C4-2B (cell line): ENCODE measurements around the gene MAD2L1.
A peak's percentile ranks its signal among the peaks of the same experiment; 100 is the strongest.

Source experiments
- ZFX ChIP-seq: fragments of 450-650 bp; IDR thresholded peaks from 2 replicates; pipeline ENCODE4 v1.6.1; 2017
- TF ChIP-seq, protein P1 (sequence below): fragments of 450-650 bp; conservative IDR thresholded peaks from 2 replicates; pipeline ENCODE4 v1.5.1; 2017; ENCODE audit warnings: mild to moderate bottlenecking

DNA sequence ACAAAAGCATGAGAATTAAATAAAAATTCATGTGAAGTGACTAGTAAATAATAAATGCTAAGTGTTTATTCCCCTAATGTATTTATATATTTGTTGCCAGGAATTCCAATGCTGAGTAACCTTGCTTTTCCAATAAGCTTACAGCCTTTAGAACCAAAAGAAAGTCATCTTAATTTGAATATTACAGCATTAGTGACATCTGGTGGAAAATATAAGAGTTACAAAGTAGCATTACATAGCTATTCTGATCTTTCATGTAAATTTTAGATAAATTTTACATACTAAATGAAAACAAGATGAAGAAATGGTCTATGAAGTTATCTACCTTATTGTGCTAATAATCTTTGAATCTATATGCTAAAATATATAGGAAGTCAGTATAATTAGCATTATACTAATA lies 10.4 kb downstream of the MAD2L1 start:
- TF ChIP-seq, protein P1, sequence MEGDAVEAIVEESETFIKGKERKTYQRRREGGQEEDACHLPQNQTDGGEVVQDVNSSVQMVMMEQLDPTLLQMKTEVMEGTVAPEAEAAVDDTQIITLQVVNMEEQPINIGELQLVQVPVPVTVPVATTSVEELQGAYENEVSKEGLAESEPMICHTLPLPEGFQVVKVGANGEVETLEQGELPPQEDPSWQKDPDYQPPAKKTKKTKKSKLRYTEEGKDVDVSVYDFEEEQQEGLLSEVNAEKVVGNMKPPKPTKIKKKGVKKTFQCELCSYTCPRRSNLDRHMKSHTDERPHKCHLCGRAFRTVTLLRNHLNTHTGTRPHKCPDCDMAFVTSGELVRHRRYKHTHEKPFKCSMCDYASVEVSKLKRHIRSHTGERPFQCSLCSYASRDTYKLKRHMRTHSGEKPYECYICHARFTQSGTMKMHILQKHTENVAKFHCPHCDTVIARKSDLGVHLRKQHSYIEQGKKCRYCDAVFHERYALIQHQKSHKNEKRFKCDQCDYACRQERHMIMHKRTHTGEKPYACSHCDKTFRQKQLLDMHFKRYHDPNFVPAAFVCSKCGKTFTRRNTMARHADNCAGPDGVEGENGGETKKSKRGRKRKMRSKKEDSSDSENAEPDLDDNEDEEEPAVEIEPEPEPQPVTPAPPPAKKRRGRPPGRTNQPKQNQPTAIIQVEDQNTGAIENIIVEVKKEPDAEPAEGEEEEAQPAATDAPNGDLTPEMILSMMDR: peak; percentile 41
- no peak for TF ChIP-seq ZFX
